HG03025 (cell line): ENCODE data around the gene SFMBT1.
"Not testable (repeated sequence)": the region's sequence is repeated elsewhere in the genome, so short reads cannot be mapped to it uniquely, and the experiment has no call there.

Experiments
- ATAC-seq: cut with Tn5 transposase; IDR thresholded peaks from one replicate; pipeline ENCODE4 v1.9.1; 2021; ENCODE audit warnings: mild to moderate bottlenecking, moderate library complexity; ENCODE audit not compliant: unreplicated experiment, low FRiP score

Gene SFMBT1

GRCh38 chr3:53073553-53074365 lies 27.9 kb upstream of the SFMBT1 start:
- no peak for ATAC-seq

GRCh38 chr3:53072653-53073552 lies 27.0 kb upstream of the SFMBT1 start:
- ATAC-seq = peak; percentile 60

- no peak for ATAC-seq
Measured at GRCh38 chr3:53071882-53072431, 26.1 kb upstream of the SFMBT1 start.

GRCh38 chr3:53069422-53070068 lies 23.7 kb upstream of the SFMBT1 start:
- ATAC-seq = no peak

- ATAC-seq = no peak
Measured at GRCh38 chr3:53068176-53068575, 22.3 kb upstream of the SFMBT1 start.

GRCh38 chr3:53067567-53067966 lies 21.7 kb upstream of the SFMBT1 start:
- no peak for ATAC-seq

GRCh38 chr3:53065841-53066480 lies 20.1 kb upstream of the SFMBT1 start:
- no peak for ATAC-seq

- ATAC-seq = no peak
Measured at GRCh38 chr3:53062905-53063304, 17.0 kb upstream of the SFMBT1 start.

GRCh38 chr3:53056442-53056841 lies 10.6 kb upstream of the SFMBT1 start:
- no peak for ATAC-seq

GRCh38 chr3:53054233-53054632 lies 8.4 kb upstream of the SFMBT1 start:
- ATAC-seq = not testable (repeated sequence)

- no peak for ATAC-seq
Measured at GRCh38 chr3:53051929-53052328, 6.1 kb upstream of the SFMBT1 start.

GRCh38 chr3:53049987-53050386 lies 4.1 kb upstream of the SFMBT1 start:
- no peak for ATAC-seq

GRCh38 chr3:53046171-53047170 lies 598 bp upstream of the SFMBT1 start:
- ATAC-seq = peak; percentile 32

GRCh38 chr3:53044711-53045517 lies 959 bp downstream of the SFMBT1 start:
- ATAC-seq = peak; percentile 42

- no peak for ATAC-seq
Measured at GRCh38 chr3:53044371-53044710, 1.5 kb downstream of the SFMBT1 start.

GRCh38 chr3:53043738-53044137 lies 2.1 kb downstream of the SFMBT1 start:
- no peak for ATAC-seq

- no peak for ATAC-seq
Measured at GRCh38 chr3:53042651-53043050, 3.2 kb downstream of the SFMBT1 start.

- no peak for ATAC-seq
Measured at GRCh38 chr3:53040351-53040820, 5.5 kb downstream of the SFMBT1 start.
